Measurements from ENCODE around the gene PEAK3. TPM values are rescaled to one million over a fixed set of nuclear protein-coding genes. Genes with fewer than 3 reads are reported as not detected.

The PEAK3 gene
- total RNA-seq, 2 donors from 2014 or later: 1.5 to 1.9 TPM

GRCh38 chr19:2239173-2239572 lies 42.8 kb downstream of the PEAK3 start:
- no peak for TF ChIP-seq CTCF (IDR thresholded peaks at IDR 0.05)
- peaks cover 9% of the 10 kb centered on the region for H3K36me3 ChIP-seq
- no peaks in the 10 kb centered on the region for H3K27me3 ChIP-seq
- H3K4me1 ChIP-seq: peaks cover 5 to 68% of the 10 kb centered on the region in 2 donors
- H3K27ac ChIP-seq: peak overlapping the region; percentile 32 to 71
- H3K9me3 ChIP-seq: no peaks in the 10 kb centered on the region
- no peak overlapping the region for H3K4me3 ChIP-seq
- no peak for DNase-seq (ENCODE audit: low spot score)

GRCh38 chr19:2237869-2238153 lies 44.2 kb downstream of the PEAK3 start:
- H3K27ac ChIP-seq: no peak overlapping the region
- no peak for TF ChIP-seq CTCF (IDR thresholded peaks at IDR 0.05)
- no peaks in the 10 kb centered on the region for H3K27me3 ChIP-seq
- no peaks in the 10 kb centered on the region for H3K9me3 ChIP-seq
- DNase-seq (ENCODE audit: low spot score): no peak
- H3K4me3 ChIP-seq: peak overlapping the region in 1 of 2 donors; percentile 96
- peaks cover 13% of the 10 kb centered on the region for H3K36me3 ChIP-seq
- peaks cover 5 to 75% of the 10 kb centered on the region in 2 donors for H3K4me1 ChIP-seq

GRCh38 chr19:2237051-2237868 lies 44.7 kb downstream of the PEAK3 start:
- no peaks in the 10 kb centered on the region for H3K9me3 ChIP-seq
- H3K36me3 ChIP-seq: peaks cover 14% of the 10 kb centered on the region
- H3K4me1 ChIP-seq: peaks cover 5 to 72% of the 10 kb centered on the region in 2 donors
- peak overlapping the region; percentile 84 to 96 for H3K4me3 ChIP-seq
- no peaks in the 10 kb centered on the region for H3K27me3 ChIP-seq
- no peak for TF ChIP-seq CTCF (IDR thresholded peaks at IDR 0.05)
- no peak for DNase-seq (ENCODE audit: low spot score)
- peak overlapping the region; percentile 96 to 97 for H3K27ac ChIP-seq

GRCh38 chr19:2236314-2237050 lies 45.5 kb downstream of the PEAK3 start, which contains the start of the genes PLEKHJ1 and SF3A2:
Gene PLEKHJ1 (minus strand): TSS chr19:2236329. CDS start chr19:2236248, 81 bp downstream.
Gene SF3A2 (plus strand): TSS chr19:2236824. CDS start chr19:2243419, 6,595 bp downstream.
- H3K27ac ChIP-seq: peak within 1 kb of the TSS; percentile 96 to 97
- H3K4me3 ChIP-seq: peak within 1 kb of the TSS; percentile 84 to 96
- H3K36me3 ChIP-seq: peaks cover 14% of the 10 kb centered on the region
- TF ChIP-seq CTCF (IDR thresholded peaks at IDR 0.05): peak; percentile 99 to 100
- H3K4me1 ChIP-seq: peaks cover 5 to 70% of the 10 kb centered on the region in 2 donors
- no peaks in the 10 kb centered on the region for H3K27me3 ChIP-seq
- DNase-seq (ENCODE audit: low spot score): peak; percentile 97
- H3K9me3 ChIP-seq: no peaks in the 10 kb centered on the region

- no peak for TF ChIP-seq CTCF (IDR thresholded peaks at IDR 0.05)
- Histone ChIP-seq H3K27me3 (no peaks in the 10 kb centered on the region), H3K27ac (peak overlapping the region; percentile 96 to 97), H3K36me3 (peaks cover 14% of the 10 kb centered on the region), H3K9me3 (no peaks in the 10 kb centered on the region), H3K4me1 (peaks cover 5 to 69% of the 10 kb centered on the region in 2 donors), H3K4me3 (peak overlapping the region; percentile 84 to 96)
- DNase-seq (ENCODE audit: low spot score): no peak
Measured at GRCh38 chr19:2236064-2236313, 46.0 kb downstream of the PEAK3 start.

All from right atrium auricular region (tissue), 2 donors.